Mucosa of rectum (tissue), 2 donors: ENCODE results near the gene DENND2C.

Source experiments
- H3K27ac ChIP-seq, 2 donors: one replicate each; pipeline ENCODE4 v1.7.0; 2013; ENCODE audit warnings: inconsistent platforms in 2 of 2, low read depth in 2 of 2, low read length in 2 of 2
- H3K27me3 ChIP-seq, 2 donors: one replicate each; pipeline ENCODE4 v1.7.0; 2013; ENCODE audit warnings: low read length in 2 of 2; ENCODE audit not compliant: control insufficient read depth in 2 of 2, insufficient read depth in 2 of 2
- H3K36me3 ChIP-seq, 2 donors: one replicate each; pipeline ENCODE4 v1.7.0; 2013; ENCODE audit warnings: low read length in 2 of 2; ENCODE audit not compliant: control insufficient read depth in 2 of 2, insufficient read depth in 2 of 2
- H3K4me1 ChIP-seq, 2 donors: one replicate each; pipeline ENCODE4 v1.7.0; 2013; ENCODE audit warnings: low read length in 2 of 2, mild to moderate bottlenecking in 1 of 2; ENCODE audit not compliant: control insufficient read depth in 2 of 2, insufficient read depth in 2 of 2
- H3K4me3 ChIP-seq, 2 donors: one replicate each; pipeline ENCODE4 v1.7.0; 2013; ENCODE audit warnings: low read length in 2 of 2
- H3K9ac ChIP-seq, 2 donors: one replicate each; pipeline ENCODE4 v1.7.0; 2013; ENCODE audit warnings: low read length in 2 of 2, low read depth in 1 of 2, mild to moderate bottlenecking in 1 of 2
- H3K9me3 ChIP-seq, 2 donors: one replicate each; pipeline ENCODE4 v1.7.0; 2013; ENCODE audit warnings: low read length in 2 of 2; ENCODE audit not compliant: control insufficient read depth in 2 of 2
- donor health status: healthy.
- donor health status: Normal muscosa, but diverticular disease.

The DENND2C gene

DNA sequence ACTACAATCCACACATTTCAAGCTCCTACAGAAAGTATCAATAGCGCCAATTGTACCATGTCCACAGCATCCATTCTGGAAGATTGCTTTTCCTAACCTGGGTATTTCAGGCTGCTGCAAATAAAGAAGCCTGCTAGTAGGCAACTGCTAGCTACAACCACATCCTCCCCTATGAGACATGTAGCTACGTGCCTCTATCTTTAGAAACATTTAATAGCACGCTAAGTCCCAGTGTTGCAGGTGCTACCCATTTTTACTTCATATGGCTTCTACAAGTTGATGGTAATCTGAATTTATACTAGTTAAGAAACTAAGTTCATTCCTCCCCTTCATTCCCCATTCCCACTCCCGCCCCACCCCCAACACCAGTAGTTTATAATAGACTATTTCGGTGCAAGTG lies 32.9 kb upstream of the DENND2C start:
- Histone ChIP-seq H3K4me1 (no peaks in the 10 kb centered on the region), H3K27ac (peak overlapping the region in 1 of 2 donors; percentile 1), H3K9ac (no peak overlapping the region), H3K36me3 (peaks cover 7 to 19% of the 10 kb centered on the region in 2 donors), H3K27me3 (no peaks in the 10 kb centered on the region), H3K9me3 (no peaks in the 10 kb centered on the region), H3K4me3 (no peak overlapping the region)

DNA sequence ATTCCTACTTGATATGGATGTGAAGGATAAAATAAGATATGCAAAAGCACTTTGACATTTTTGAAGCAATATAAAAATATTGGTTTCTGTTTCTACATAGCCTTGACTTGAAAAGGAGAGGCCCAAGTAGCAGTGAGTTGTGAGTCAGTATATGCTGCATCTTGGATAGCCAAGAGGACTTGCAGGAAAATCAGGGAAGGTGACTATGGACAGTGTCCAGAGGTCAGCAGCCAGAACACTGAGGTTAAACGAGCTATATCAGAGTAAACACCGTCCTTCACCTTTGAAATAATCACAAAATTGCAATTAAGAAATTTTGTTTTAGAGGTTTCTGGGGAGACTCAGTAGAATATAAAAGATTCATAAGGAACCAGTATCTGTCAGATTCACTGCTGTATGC lies 32.1 kb upstream of the DENND2C start:
- no peaks in the 10 kb centered on the region for H3K9me3 ChIP-seq
- peaks cover 0 to 12% of the 10 kb centered on the region in 2 donors for H3K36me3 ChIP-seq
- no peak overlapping the region for H3K4me3 ChIP-seq
- no peak overlapping the region for H3K9ac ChIP-seq
- H3K27me3 ChIP-seq = no peaks in the 10 kb centered on the region
- no peak overlapping the region for H3K27ac ChIP-seq
- no peaks in the 10 kb centered on the region for H3K4me1 ChIP-seq

DNA sequence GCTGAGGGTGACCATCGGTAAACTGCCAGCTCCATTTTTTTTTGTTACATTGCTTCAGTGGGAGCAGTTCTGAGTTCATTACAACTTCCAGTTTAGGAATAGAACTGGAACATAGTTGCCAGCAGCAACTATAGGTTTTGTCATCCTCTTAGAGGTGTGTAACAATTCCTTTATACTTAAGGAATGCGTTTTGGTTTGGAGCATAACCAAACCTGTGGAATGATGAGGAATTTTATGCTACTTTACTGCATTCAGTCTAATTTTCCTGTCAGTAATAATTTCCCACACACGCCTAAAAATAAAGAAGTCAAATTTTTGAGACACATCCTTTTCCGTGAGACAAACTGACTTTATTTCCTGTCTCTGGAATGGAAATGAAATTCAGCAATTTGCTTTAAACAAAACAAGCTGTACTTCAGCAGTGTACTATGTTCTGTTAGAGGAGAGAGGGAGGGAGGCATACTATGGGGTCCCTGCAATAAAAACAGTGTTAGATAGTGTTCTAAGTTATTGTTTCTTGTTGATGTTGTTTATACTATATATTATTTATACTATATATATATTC lies 30.3 kb upstream of the DENND2C start:
- Histone ChIP-seq H3K27me3 (no peaks in the 10 kb centered on the region), H3K9me3 (no peaks in the 10 kb centered on the region), H3K27ac (no peak overlapping the region), H3K9ac (no peak overlapping the region), H3K36me3 (no peaks in the 10 kb centered on the region), H3K4me3 (no peak overlapping the region), H3K4me1 (no peaks in the 10 kb centered on the region)

DNA sequence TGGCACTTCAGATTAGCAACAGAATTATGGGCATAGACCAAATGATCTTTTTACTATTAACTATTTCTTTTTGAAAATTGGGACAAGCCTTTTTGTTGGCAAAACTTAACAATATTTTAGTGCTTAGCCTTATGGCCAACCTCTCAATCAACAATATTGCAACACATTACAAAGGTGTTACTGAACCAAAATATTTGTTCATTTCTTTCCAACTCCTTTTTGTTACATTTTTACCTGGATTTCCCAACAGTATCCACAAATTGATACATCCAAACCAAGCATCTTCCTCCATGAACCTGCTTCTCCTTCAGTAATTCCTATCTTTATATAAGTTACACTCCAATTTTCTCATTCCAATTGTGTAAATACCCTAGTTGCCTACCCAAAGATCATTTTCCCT lies 27.0 kb upstream of the DENND2C start:
- no peaks in the 10 kb centered on the region for H3K4me1 ChIP-seq
- H3K36me3 ChIP-seq = no peaks in the 10 kb centered on the region
- no peak overlapping the region for H3K27ac ChIP-seq
- H3K4me3 ChIP-seq = no peak overlapping the region
- no peak overlapping the region for H3K9ac ChIP-seq
- H3K9me3 ChIP-seq = no peaks in the 10 kb centered on the region
- no peaks in the 10 kb centered on the region for H3K27me3 ChIP-seq

DNA sequence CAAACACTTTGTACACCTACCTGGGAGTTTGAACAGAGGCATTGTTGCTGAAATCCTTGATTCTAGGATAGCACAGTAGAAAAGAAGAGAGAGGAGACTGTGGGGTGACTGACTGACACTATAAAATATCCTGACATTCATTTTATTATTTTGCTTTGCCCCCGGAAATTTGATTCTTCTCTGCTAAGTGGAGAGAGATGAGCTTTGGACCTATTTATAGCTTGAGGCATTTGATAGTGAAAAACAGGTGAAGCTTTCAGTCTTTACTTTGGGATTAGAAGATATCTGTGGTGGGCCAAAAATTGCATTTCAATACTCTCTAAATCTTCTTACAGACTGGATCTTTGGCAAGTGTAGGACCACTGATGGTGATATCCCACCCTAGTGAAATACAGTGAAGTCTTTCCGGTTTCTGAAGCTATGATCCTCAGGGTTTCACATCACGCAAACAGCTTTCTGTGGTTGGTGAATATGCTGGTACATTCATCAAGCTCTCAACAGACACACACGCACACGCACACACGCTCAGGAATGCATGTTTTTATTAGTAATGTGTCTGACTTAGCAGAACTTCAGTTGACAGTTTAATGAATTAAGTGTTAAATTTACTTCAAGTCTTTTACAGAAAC lies 25.7 kb upstream of the DENND2C start, which contains the start of gene AMPD1:
Gene AMPD1 (minus strand): TSS at position 117 of the 629 bp plus-strand sequence. CDS start 75 bp downstream, at position 42.
- peak within 1 kb of the TSS in 1 of 2 donors; percentile 16 for H3K27ac ChIP-seq
- H3K4me3 ChIP-seq = no peak within 1 kb of the TSS
- H3K36me3 ChIP-seq = no peaks in the 10 kb centered on the region
- no peak within 1 kb of the TSS for H3K9ac ChIP-seq
- H3K4me1 ChIP-seq = no peaks in the 10 kb centered on the region
- H3K9me3 ChIP-seq = no peaks in the 10 kb centered on the region
- H3K27me3 ChIP-seq = no peaks in the 10 kb centered on the region

DNA sequence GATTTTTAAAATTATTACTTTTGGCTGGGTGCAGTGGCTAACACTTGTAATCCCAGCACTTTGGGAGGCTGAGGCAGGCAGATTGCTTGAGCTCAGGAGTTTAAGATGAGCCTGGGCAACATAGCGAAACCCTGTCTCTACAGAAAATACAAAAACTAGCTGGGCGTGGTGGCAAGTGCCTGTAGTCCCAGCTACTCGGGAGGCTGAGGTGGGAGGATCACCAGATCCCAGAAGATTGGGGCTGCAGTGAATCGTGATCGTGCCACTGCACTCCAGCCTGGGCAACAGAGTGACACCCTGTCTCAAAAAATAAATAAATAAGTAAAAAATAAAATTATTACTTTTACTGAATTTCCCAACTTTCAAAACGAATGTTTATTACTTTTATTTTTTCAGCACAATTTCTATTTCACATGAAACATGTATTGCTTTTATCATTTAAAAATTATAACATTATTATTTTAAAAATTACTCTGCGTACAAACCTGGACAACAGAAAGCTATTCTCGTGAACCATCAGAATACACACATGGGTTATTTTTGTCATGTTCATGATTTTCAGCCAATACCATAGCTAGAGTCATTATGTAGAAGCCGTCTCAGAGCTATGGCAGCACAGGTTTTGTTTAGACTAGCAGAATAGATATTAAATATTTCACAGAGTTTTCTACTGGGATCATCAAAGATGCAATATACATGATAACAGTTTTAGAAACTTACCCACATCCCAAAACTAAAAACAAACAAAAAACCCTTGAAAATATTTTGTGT lies 24.9 kb upstream of the DENND2C start:
- H3K4me3 ChIP-seq = no peak overlapping the region
- peak overlapping the region in 1 of 2 donors; percentile 16 for H3K27ac ChIP-seq
- H3K9ac ChIP-seq = no peak overlapping the region
- no peaks in the 10 kb centered on the region for H3K4me1 ChIP-seq
- no peaks in the 10 kb centered on the region for H3K27me3 ChIP-seq
- H3K9me3 ChIP-seq = no peaks in the 10 kb centered on the region
- H3K36me3 ChIP-seq = no peaks in the 10 kb centered on the region

DNA sequence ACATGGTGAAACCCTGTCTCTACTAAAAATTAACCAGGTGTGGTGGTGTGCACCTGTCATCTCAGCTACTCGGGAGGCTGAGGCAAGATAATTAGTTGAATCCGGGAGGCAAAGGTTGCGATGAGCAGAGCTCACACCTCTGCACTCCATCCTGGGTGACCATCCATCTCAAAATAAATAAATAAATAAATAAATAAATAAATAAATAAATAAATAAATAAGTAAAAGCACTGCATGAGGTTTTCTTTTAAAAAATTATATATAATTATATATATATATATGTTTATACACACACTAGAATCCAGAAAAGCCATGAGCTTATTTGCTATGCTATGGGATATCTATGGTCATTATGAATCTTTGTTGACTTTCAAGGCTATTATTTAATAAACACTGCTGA lies 23.1 kb upstream of the DENND2C start:
- H3K4me1 ChIP-seq = no peaks in the 10 kb centered on the region
- no peaks in the 10 kb centered on the region for H3K36me3 ChIP-seq
- H3K27me3 ChIP-seq = peaks cover 2 to 5% of the 10 kb centered on the region in 2 donors
- H3K9ac ChIP-seq = no peak overlapping the region
- no peaks in the 10 kb centered on the region for H3K9me3 ChIP-seq
- H3K4me3 ChIP-seq = no peak overlapping the region
- H3K27ac ChIP-seq = no peak overlapping the region

DNA sequence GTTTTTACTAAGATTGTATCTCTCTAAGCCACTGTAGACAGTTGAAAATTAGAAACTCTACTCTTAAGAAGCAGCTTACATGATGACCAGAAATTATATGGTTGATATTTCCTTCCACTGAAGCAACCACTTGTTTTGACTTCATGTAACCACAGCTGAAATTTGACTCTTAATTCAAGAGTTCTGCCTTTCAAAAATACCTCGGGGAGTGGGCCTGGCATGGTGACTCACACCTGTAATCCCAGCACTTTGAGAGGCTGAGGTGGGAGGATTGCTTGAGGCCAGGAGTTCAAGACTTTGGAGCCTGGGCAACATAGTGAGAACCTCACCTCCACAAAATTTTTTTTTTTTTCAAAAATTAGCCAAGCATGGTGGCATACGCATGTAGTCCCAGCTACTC lies 21.2 kb upstream of the DENND2C start:
- Histone ChIP-seq H3K4me3 (no peak overlapping the region), H3K27me3 (peaks cover 2 to 5% of the 10 kb centered on the region in 2 donors), H3K4me1 (no peaks in the 10 kb centered on the region), H3K27ac (no peak overlapping the region), H3K36me3 (no peaks in the 10 kb centered on the region), H3K9ac (no peak overlapping the region), H3K9me3 (no peaks in the 10 kb centered on the region)

DNA sequence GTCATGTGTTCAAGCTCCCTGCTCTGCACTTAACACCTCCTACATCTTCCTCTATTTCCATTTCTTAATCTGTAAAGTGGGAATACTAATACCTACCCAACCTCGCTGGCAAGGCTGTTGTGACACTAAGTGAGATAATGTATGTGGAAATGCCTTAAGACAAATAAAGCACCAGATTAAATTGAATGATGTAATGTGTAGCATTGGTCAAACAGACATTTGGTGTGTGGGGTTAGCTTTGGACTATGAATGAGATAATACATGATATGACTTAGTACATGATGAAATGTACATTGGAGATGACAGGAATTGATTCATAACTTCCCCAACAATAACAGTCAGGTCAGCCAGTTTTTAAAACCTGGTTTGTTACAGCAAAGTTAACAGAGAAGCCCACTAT lies 20.3 kb upstream of the DENND2C start:
- Histone ChIP-seq H3K4me1 (no peaks in the 10 kb centered on the region), H3K9me3 (no peaks in the 10 kb centered on the region), H3K9ac (no peak overlapping the region), H3K27ac (no peak overlapping the region), H3K27me3 (peaks cover 2 to 5% of the 10 kb centered on the region in 2 donors), H3K4me3 (no peak overlapping the region), H3K36me3 (no peaks in the 10 kb centered on the region)

DNA sequence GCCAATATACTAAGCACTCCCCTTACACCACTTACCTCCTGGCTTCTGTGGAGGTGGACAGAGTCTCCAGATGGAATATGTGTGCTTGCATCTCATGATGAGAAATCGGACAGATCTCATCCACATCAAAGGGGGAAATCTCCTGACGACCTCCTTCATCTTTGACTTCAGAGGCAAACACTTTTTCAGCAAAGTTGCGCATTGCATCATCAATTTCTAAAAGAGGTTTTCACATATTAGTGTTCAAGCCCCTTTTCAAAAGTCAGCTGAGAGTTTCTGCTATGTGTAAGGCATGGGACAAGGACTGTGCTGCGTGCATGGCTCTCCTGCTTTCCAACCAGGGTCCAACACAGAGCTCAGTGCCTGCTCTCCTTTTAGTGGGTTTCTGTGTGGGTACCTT lies 18.7 kb upstream of the DENND2C start:
- H3K9ac ChIP-seq = no peak overlapping the region

More for the DNA sequence above, 18.7 kb upstream of the DENND2C start:
- no peaks in the 10 kb centered on the region for H3K4me1 ChIP-seq
- H3K9me3 ChIP-seq = no peaks in the 10 kb centered on the region
- H3K4me3 ChIP-seq = no peak overlapping the region
- no peak overlapping the region for H3K27ac ChIP-seq
- H3K27me3 ChIP-seq = peaks cover 2 to 5% of the 10 kb centered on the region in 2 donors
- H3K36me3 ChIP-seq = no peaks in the 10 kb centered on the region
